GM12878 (cell line): Measurements from ENCODE around the gene ANKRD44. TPM values are rescaled to one million over a fixed set of nuclear protein-coding genes. Genes with fewer than 3 reads are reported as not detected.

ENCODE experiments used
- BCL3 ChIP-seq: IDR thresholded peaks from 2 replicates; pipeline ENCODE4 v1.6.1; 2011; ENCODE audit warnings: borderline replicate concordance, low read depth, mild to moderate bottlenecking, moderate library complexity, low read length; ENCODE audit not compliant: insufficient read depth, poor library complexity, severe bottlenecking
- BRCA1 ChIP-seq: IDR thresholded peaks from 2 replicates; pipeline ENCODE4 v1.6.1; 2011; ENCODE audit warnings: low read depth, low read length, improper control_type of control experiment
- JUND ChIP-seq: IDR thresholded peaks from 2 replicates; pipeline ENCODE4 v1.6.1; 2012; ENCODE audit warnings: low read depth, mild to moderate bottlenecking, low read length, improper control_type of control experiment, moderate library complexity
- NR2C1 ChIP-seq: fragments of 450-650 bp; IDR thresholded peaks from 2 replicates; pipeline ENCODE4 v1.6.1; 2017; ENCODE audit warnings: antibody characterized with exemption, mild to moderate bottlenecking, moderate library complexity
- POLR2A ChIP-seq: IDR thresholded peaks from 2 replicates; pipeline ENCODE4 v1.6.1; 2011; ENCODE audit warnings: low read depth, mild to moderate bottlenecking, low read length
- RELA ChIP-seq: fragments of 450-650 bp; IDR thresholded peaks from 2 replicates; pipeline ENCODE4 v1.8.0; 2014; ENCODE audit warnings: borderline replicate concordance; ENCODE audit not compliant: partially characterized antibody
- RUNX3 ChIP-seq: IDR thresholded peaks from 2 replicates; pipeline ENCODE4 v1.6.1; 2012; ENCODE audit warnings: low read length, inconsistent platforms
- SIX5 ChIP-seq: IDR thresholded peaks from 2 replicates; pipeline ENCODE4 v1.6.1; 2011; ENCODE audit warnings: mild to moderate bottlenecking, low read depth, low read length, moderate library complexity; ENCODE audit not compliant: severe bottlenecking
- polyA plus RNA-seq, 11 experiments: library from polyadenylated mRNA; depleted of rRNA in 4 of 11; unstranded in 6 of 11; stranded (reverse) in 5 of 11; fragments of >200 nt; fragmentation: Nextera tagmentation in 4 of 11; fragmentation: Illumina TruSeq in 1 of 11; extraction: Ambion mirVana in 4 of 11; extraction: Trizol in 1 of 11; gene quantifications; 1 replicate in 1 of 11; 2 replicates in 10 of 11; pipeline versions ENCODE4 v1.2.1 to v1.2.3, GENCODE V29; 2011 to 2016; ENCODE audit warnings: inconsistent platforms in 2 of 11, missing spikeins in 2 of 11, low read depth in 1 of 11
- total RNA-seq, 4 experiments: library from RNA; depleted of rRNA in 3 of 4; stranded (reverse); fragments of >200 nt in 3 of 4; fragmentation: Illumina TruSeq in 1 of 4; extraction: Trizol in 1 of 4; gene quantifications; 2 replicates each; pipeline versions ENCODE4 v1.2.1 to v1.2.3, GENCODE V29; 2013 to 2021
- TF ChIP-seq, protein P1 (sequence below): IDR thresholded peaks from 2 replicates; pipeline ENCODE4 v1.6.1; 2012; ENCODE audit warnings: improper control_type of control experiment, low read depth, low read length; ENCODE audit not compliant: insufficient replicate concordance
- TF ChIP-seq, protein P2 (sequence below): fragments of 450-650 bp; IDR thresholded peaks from 2 replicates; pipeline ENCODE4 v1.6.1; 2014; ENCODE audit warnings: mild to moderate bottlenecking

ANKRD44 gene
- total and polyA plus RNA-seq, 10 of the 15 experiments (the other 5 are each of a cell fraction or from before 2014, with no cell fraction given), result 19.1 to 99.1 (median 59.6) TPM

GRCh38 chr2:197034292-197034691, 276.3 kb downstream of the ANKRD44 start (continued):
- TF ChIP-seq, protein P1, sequence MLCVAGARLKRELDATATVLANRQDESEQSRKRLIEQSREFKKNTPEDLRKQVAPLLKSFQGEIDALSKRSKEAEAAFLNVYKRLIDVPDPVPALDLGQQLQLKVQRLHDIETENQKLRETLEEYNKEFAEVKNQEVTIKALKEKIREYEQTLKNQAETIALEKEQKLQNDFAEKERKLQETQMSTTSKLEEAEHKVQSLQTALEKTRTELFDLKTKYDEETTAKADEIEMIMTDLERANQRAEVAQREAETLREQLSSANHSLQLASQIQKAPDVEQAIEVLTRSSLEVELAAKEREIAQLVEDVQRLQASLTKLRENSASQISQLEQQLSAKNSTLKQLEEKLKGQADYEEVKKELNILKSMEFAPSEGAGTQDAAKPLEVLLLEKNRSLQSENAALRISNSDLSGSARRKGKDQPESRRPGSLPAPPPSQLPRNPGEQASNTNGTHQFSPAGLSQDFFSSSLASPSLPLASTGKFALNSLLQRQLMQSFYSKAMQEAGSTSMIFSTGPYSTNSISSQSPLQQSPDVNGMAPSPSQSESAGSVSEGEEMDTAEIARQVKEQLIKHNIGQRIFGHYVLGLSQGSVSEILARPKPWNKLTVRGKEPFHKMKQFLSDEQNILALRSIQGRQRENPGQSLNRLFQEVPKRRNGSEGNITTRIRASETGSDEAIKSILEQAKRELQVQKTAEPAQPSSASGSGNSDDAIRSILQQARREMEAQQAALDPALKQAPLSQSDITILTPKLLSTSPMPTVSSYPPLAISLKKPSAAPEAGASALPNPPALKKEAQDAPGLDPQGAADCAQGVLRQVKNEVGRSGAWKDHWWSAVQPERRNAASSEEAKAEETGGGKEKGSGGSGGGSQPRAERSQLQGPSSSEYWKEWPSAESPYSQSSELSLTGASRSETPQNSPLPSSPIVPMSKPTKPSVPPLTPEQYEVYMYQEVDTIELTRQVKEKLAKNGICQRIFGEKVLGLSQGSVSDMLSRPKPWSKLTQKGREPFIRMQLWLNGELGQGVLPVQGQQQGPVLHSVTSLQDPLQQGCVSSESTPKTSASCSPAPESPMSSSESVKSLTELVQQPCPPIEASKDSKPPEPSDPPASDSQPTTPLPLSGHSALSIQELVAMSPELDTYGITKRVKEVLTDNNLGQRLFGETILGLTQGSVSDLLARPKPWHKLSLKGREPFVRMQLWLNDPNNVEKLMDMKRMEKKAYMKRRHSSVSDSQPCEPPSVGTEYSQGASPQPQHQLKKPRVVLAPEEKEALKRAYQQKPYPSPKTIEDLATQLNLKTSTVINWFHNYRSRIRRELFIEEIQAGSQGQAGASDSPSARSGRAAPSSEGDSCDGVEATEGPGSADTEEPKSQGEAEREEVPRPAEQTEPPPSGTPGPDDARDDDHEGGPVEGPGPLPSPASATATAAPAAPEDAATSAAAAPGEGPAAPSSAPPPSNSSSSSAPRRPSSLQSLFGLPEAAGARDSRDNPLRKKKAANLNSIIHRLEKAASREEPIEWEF, result no peak
- TF ChIP-seq JUND (no peak), NR2C1 (no peak), BCL3 (no peak), POLR2A (no peak), BRCA1 (no peak), RELA (no peak), RUNX3 (no peak), SIX5 (no peak)
- TF ChIP-seq, protein P2, sequence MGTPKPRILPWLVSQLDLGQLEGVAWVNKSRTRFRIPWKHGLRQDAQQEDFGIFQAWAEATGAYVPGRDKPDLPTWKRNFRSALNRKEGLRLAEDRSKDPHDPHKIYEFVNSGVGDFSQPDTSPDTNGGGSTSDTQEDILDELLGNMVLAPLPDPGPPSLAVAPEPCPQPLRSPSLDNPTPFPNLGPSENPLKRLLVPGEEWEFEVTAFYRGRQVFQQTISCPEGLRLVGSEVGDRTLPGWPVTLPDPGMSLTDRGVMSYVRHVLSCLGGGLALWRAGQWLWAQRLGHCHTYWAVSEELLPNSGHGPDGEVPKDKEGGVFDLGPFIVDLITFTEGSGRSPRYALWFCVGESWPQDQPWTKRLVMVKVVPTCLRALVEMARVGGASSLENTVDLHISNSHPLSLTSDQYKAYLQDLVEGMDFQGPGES, result no peak
